Loucy (cell line): ENCODE measurements around the gene APLF.

Experiments
- EZH2phosphoT487 ChIP-seq: fragments of 200-600 bp; IDR thresholded peaks from 2 replicates; pipeline ENCODE4 v1.6.1; 2018; ENCODE audit warnings: antibody characterized with exemption, mild to moderate bottlenecking, moderate library complexity, borderline replicate concordance
- TF ChIP-seq, protein P1 (sequence below): fragments of 200-600 bp; sonication (generic); conservative IDR thresholded peaks from 2 replicates; pipeline ENCODE4 v1.5.1; 2014; ENCODE audit warnings: mild to moderate bottlenecking, antibody characterized with exemption, low read length

DNA sequence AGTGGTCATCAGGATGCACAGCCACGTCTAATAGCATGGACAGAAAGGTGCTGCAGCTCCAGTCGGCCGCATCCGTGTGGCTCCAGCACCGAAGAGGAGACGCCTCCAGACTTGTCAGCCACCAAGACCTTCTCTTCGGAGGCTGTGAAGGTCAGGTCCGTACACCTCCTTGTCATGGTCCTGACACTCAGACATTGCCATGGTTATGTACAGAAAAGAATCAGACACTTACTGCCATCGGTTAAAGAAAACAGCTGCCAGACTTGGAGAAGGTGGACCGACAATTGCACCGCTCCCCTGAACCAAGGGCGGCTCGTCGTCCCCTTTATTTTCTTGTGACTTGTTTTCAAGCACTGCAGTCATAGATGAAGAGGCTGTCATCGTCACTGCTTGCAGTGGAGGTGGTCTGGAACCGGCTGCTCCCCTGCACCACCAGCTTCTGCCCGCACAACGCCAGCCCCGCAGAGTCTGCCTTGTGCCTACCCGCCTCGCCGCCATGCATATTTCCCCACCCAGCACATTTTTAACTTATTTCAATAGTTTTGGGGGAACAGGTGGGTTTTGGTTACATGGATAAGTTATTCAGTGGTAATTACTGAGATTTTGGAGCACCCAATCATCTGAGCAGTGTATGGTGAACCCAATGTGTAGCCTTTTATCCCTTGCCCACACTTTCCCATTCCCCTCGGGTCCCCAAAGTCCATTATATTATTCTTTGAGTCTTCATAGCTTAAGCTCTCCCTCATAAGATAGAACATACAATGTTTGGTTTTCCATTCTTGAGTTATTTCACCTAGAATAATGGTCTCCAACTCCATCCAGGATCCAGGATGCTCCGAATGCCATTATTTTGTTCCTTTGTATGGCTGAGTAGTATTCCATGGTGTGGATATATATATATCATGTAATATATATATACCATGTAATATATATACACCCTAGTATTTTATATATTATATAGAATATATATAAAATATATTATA is 18.4 kb upstream of the APLF start:
- TF ChIP-seq, protein P1, sequence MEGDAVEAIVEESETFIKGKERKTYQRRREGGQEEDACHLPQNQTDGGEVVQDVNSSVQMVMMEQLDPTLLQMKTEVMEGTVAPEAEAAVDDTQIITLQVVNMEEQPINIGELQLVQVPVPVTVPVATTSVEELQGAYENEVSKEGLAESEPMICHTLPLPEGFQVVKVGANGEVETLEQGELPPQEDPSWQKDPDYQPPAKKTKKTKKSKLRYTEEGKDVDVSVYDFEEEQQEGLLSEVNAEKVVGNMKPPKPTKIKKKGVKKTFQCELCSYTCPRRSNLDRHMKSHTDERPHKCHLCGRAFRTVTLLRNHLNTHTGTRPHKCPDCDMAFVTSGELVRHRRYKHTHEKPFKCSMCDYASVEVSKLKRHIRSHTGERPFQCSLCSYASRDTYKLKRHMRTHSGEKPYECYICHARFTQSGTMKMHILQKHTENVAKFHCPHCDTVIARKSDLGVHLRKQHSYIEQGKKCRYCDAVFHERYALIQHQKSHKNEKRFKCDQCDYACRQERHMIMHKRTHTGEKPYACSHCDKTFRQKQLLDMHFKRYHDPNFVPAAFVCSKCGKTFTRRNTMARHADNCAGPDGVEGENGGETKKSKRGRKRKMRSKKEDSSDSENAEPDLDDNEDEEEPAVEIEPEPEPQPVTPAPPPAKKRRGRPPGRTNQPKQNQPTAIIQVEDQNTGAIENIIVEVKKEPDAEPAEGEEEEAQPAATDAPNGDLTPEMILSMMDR: no peak
- TF ChIP-seq EZH2phosphoT487: no peak
